HG03520 (cell line): Measurements from ENCODE around the gene CHD5.

Experiments
- ATAC-seq: cut with Tn5 transposase; IDR thresholded peaks from one replicate; pipeline ENCODE4 v1.9.1; 2021; ENCODE audit warnings: mild to moderate bottlenecking, moderate library complexity; ENCODE audit not compliant: unreplicated experiment

CHD5 gene

DNA sequence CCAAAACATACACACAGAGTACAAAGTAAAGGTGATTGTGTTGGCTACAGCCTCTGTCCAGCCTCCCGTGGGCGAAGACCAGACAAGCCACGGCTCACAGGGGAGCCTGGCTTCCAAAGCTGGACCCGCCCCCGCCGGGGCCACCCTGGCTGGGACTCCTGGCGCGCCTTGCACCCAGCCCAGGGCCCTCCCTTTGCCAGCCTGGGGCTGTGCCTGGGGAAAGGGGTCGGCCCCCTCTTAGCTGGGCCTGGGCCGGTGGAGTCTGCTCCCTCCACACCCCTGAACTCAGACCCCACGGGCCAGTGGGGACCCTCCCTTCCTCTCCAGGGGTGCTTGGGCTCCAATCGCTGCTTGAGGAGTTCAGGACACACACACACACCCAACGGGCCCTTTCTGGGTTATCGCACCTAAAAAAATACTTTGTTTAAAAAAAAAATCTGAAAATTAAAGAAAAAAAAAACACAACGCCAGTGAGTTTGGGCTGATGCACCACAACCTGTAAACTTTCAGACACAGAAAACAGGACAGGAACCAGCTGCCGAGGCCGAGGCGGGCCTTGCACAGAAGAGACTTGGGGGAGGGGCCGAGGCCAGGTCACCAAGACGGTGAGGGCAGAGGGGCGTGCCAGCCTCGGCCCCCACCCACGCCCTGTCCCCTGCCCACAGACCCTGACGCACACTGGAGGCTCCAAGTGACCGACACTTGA, 78.1 kb downstream of the CHD5 start:
- no peak for ATAC-seq

GRCh38 chr1:6100861-6101783, 79.0 kb downstream of the CHD5 start:
- ATAC-seq, result no peak

- ATAC-seq, result no peak
These were observed 80.0 kb downstream of the CHD5 start for GRCh38 chr1:6099787-6100765.

DNA sequence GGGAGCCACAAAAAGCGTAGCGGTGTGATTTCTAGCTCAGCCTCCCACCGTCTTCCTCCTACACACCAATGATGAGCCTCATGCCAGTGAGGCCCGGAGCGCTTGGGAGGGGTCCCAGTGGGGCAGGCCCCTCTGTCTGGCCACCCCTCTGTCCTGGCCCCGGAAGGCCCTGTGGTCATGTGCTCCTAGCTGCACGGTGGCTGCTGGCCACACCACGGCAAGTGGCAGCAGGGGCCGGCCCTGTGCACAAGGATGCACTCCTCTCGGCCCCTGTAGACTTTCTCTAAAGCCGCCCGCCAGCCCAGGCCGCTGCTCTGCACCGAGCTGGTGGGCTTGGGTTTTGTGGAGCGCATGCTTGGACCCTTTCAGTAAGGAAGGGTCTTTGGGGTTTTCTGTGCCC, 80.8 kb downstream of the CHD5 start:
- ATAC-seq, result no peak

GRCh38 chr1:6098303-6099215, 81.6 kb downstream of the CHD5 start:
- ATAC-seq, result no peak

GRCh38 chr1:6097824-6098223, 82.3 kb downstream of the CHD5 start:
- no peak for ATAC-seq

GRCh38 chr1:6097117-6097595, 83.0 kb downstream of the CHD5 start:
- no peak for ATAC-seq

GRCh38 chr1:6096243-6097116, 83.6 kb downstream of the CHD5 start:
- ATAC-seq, result no peak

GRCh38 chr1:6095511-6096242, 84.4 kb downstream of the CHD5 start:
- no peak for ATAC-seq

DNA sequence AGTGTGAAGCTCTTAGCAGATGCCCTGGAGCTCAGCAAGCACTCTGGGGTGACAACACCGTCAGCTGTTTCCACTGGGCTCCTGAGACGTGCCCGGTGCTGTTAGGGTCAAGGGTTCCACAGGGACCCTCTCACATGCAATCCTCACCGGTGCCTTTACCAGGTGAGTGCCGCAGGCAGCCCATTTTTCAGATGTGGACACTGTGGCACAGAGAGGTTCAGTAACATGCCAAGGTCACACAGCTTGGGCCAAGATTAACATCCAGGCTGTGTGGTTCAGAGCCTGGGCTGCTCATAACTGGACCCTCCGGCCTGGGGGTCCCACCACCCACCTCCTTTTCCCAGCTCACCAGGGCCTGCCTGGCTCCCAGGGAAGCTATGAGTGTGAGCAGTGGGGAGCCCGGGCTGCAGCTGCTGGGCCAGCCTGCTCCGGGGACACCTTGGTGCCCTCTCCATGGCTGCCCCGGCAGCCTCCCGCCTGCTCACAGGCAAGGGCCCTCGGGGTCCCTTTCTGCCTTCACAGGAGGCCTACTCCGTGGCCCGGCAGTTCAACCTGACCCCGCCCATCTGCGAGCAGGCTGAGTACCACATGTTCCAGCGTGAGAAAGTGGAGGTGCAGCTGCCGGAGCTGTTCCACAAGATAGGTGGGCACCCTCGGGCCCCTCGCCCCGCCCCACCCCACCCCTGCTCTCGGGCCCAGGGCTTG, 85.2 kb downstream of the CHD5 start:
- ATAC-seq, result no peak

DNA sequence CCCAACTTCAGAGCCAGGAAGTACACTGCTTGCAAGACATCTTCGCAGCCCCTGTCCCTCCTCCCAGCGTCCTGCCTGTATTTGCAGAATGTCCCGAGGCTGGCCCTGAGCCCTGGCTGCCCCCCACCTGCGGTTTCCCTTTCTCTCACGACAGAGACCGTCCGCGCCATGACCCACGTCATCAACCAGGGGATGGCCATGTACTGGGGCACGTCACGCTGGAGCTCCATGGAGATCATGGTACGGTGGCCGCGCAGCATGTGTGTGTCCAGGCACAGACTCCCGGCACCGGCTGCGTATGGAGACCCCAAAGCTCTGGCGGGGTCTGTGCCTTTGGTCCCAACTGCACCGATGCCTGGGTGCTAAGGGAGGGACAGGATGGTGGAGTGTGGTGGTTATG, 85.9 kb downstream of the CHD5 start:
- no peak for ATAC-seq

- ATAC-seq, result no peak
These were observed 86.5 kb downstream of the CHD5 start for GRCh38 chr1:6093611-6094010.

GRCh38 chr1:6093071-6093470, 87.0 kb downstream of the CHD5 start:
- ATAC-seq, result no peak

DNA sequence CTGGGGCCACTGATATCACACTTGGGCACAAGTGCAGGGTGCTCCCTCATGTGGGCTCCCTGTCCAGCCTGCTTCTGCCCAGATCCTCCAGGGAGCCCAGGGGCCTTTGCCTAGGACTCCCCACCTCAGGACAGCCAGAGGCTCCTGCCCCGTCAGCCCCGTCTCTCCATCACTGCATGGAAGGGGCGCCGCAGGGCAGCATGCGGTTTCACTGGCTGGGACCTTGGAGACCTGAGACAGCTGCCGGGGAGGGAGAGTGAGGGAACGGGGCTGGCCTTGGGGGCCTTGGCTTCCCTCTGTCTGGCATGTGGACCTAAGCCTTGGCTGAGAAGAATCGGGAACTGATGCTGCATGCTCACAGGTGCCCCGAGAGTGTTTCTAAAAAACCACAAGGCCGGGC, 87.9 kb downstream of the CHD5 start:
- no peak for ATAC-seq

- no peak for ATAC-seq
These were observed 88.4 kb downstream of the CHD5 start for GRCh38 chr1:6091823-6092109.

GRCh38 chr1:6090996-6091822, 88.9 kb downstream of the CHD5 start:
- ATAC-seq, result no peak

DNA sequence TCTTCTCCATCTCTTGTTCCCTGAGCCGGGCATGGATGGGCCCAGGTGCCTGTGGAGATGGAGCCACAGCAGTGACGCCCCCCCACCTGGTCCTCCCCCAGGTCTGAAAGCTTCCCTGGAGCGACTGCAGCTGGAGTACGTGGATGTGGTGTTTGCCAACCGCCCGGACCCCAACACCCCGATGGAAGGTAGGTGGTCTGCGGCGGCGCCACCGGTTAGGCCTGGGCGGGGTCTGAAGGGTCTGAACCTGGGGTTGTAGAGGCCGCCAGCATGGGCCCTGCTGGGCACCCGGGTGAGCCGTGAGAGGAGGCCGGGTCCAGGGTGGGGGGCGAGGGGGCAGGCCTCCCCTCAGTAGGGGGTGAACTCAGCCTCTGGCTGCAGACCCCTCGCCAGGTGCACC, 89.8 kb downstream of the CHD5 start:
- no peak for ATAC-seq
